Neural cell (in vitro differentiated cells): ENCODE data around the gene CNTNAP5. TPM values are rescaled to one million over a fixed set of nuclear protein-coding genes. Genes with fewer than 3 reads are reported as not detected.

ENCODE experiments used
- H2AFZ ChIP-seq: fragments of 200-600, 300-800 bp; sonication (generic), shearing (Covaris generic); 2 replicates; pipeline ENCODE4 v1.6.0; 2014; ENCODE audit warnings: low read depth, mild to moderate bottlenecking, antibody characterized with exemption, low read length, moderate library complexity
- H3F3A ChIP-seq: fragments of 200-600 bp; shearing (Covaris generic); 2 replicates; pipeline ENCODE4 v1.6.1; 2016; ENCODE audit warnings: mild to moderate bottlenecking, moderate library complexity, mixed read lengths, antibody characterized with exemption, low read length; ENCODE audit not compliant: insufficient read depth, poor library complexity, severe bottlenecking
- H3K27ac ChIP-seq: fragments of 200-600, 300-800 bp; sonication (generic), shearing (Covaris generic); 2 replicates; pipeline ENCODE4 v1.5.1; 2014; ENCODE audit warnings: mild to moderate bottlenecking, low read length, moderate library complexity
- H3K27me3 ChIP-seq: fragments of 300-800, 200-600 bp; sonication (generic), shearing (Covaris generic); 2 replicates; pipeline ENCODE4 v1.6.0; 2014; ENCODE audit warnings: mild to moderate bottlenecking, low read depth, low read length, moderate library complexity; ENCODE audit not compliant: insufficient read depth
- H3K36me3 ChIP-seq: fragments of 300-800, 200-600 bp; sonication (generic), shearing (Covaris generic); 2 replicates; pipeline ENCODE4 v1.5.1; 2014; ENCODE audit warnings: mild to moderate bottlenecking, antibody characterized with exemption, low read length, moderate library complexity; ENCODE audit not compliant: insufficient read depth
- H3K4me2 ChIP-seq: fragments of 300-800, 200-600 bp; sonication (generic), shearing (Covaris generic); 2 replicates; pipeline ENCODE4 v1.6.0; 2014; ENCODE audit warnings: mild to moderate bottlenecking, low read length
- H3K4me3 ChIP-seq: fragments of 300-800, 200-600 bp; sonication (generic), shearing (Covaris generic); 2 replicates; pipeline ENCODE4 v1.5.1; 2014; ENCODE audit warnings: mild to moderate bottlenecking, low read length, moderate library complexity
- H3K79me2 ChIP-seq: fragments of 200-600 bp; shearing (Covaris generic); replicated peaks from 2 replicates; pipeline ENCODE4 v1.6.0; 2014; ENCODE audit warnings: mild to moderate bottlenecking, low read length, moderate library complexity; ENCODE audit not compliant: insufficient read depth
- H3K9ac ChIP-seq: fragments of 300-800, 200-600 bp; sonication (generic), shearing (Covaris generic); 2 replicates; pipeline ENCODE4 v1.6.1; 2016; ENCODE audit warnings: mild to moderate bottlenecking, low read length, mixed read lengths
- H3K9me2 ChIP-seq: fragments of 200-600 bp; shearing (Covaris generic); 2 replicates; pipeline ENCODE4 v1.6.1; 2016; ENCODE audit warnings: mild to moderate bottlenecking, low read length, mixed read lengths; ENCODE audit not compliant: insufficient read depth
- H3K9me3 ChIP-seq: fragments of 200-600, 300-800 bp; sonication (generic), shearing (Covaris generic); 2 replicates; pipeline ENCODE4 v1.6.1; 2016; ENCODE audit warnings: mild to moderate bottlenecking, mixed run types, low read length, moderate library complexity, mixed read lengths
- H4K20me1 ChIP-seq: fragments of 200-600 bp; shearing (Covaris generic); 2 replicates; pipeline ENCODE4 v1.6.1; 2016; ENCODE audit warnings: mild to moderate bottlenecking, mixed run types; ENCODE audit not compliant: insufficient read depth
- EP300 ChIP-seq: fragments of 450-650 bp; conservative IDR thresholded peaks from 2 replicates; pipeline ENCODE4 v1.6.1; 2014; ENCODE audit warnings: antibody characterized with exemption, mild to moderate bottlenecking, moderate library complexity; ENCODE audit not compliant: poor library complexity, severe bottlenecking
- EZH2 ChIP-seq: fragments of 200-600, 300-800 bp; shearing (Covaris generic), sonication (generic); IDR thresholded peaks from 2 replicates; pipeline ENCODE4 v1.6.1; 2014; ENCODE audit warnings: antibody characterized with exemption, low read length, borderline replicate concordance, mild to moderate bottlenecking; ENCODE audit not compliant: insufficient read depth, poor library complexity, severe bottlenecking
- MXI1 ChIP-seq: fragments of 450-650 bp; conservative IDR thresholded peaks from 2 replicates; pipeline ENCODE4 v1.6.1; 2014; ENCODE audit warnings: antibody characterized with exemption, mild to moderate bottlenecking; ENCODE audit not compliant: poor library complexity, severe bottlenecking
- POLR2AphosphoS5 ChIP-seq: IDR thresholded peaks from 2 replicates; pipeline ENCODE4 v1.6.1; 2012
- RAD21 ChIP-seq: fragments of 450-650 bp; conservative IDR thresholded peaks from 2 replicates; pipeline ENCODE4 v1.6.1; 2014; ENCODE audit warnings: antibody characterized with exemption, mild to moderate bottlenecking, moderate library complexity
- REST ChIP-seq: IDR thresholded peaks from 2 replicates; pipeline ENCODE4 v1.6.1; 2012; ENCODE audit warnings: borderline replicate concordance
- SMC3 ChIP-seq: fragments of 450-650 bp; conservative IDR thresholded peaks from 2 replicates; pipeline ENCODE4 v1.6.1; 2014; ENCODE audit warnings: antibody characterized with exemption, mild to moderate bottlenecking, moderate library complexity; ENCODE audit not compliant: poor library complexity
- TAF1 ChIP-seq: IDR thresholded peaks from 2 replicates; pipeline ENCODE4 v1.6.1; 2012; ENCODE audit warnings: low read depth
- polyA plus RNA-seq: library from polyadenylated mRNA; depleted of rRNA; stranded (reverse); fragments of >200 nt; gene quantifications from 2 replicates; pipeline ENCODE4 v1.2.3, GENCODE V29; 2014
- TF ChIP-seq, protein P1 (sequence below): fragments of 450-650 bp; IDR thresholded peaks from 2 replicates; pipeline ENCODE4 v1.5.1; 2014; ENCODE audit warnings: antibody characterized with exemption, mild to moderate bottlenecking, moderate library complexity; ENCODE audit not compliant: poor library complexity, severe bottlenecking

Gene CNTNAP5
- polyA plus RNA-seq, 1 donor from 2014 or later: 19.3 TPM

DNA sequence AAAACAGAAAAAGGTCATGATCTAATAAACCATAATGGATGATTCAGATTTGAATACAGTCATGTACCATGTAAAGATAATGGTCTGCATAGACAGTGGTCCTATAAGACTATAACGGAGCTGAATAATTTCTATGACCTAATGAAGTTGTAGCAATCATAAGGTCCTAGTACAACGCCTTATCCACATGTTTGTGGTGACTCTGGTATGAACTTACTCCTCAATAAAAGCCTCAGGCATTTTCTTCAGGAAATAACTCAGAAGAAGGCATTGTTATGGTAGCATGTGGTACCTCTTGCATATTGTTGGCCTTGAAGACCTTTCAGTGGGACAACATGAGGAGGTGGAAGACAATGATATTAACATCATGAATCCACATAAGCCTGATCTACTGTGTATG, 883.3 kb downstream of the CNTNAP5 start:
- no peaks in the 10 kb centered on the region for H3K9me2 ChIP-seq
- no peak overlapping the region for H2AFZ ChIP-seq
- H3K36me3 ChIP-seq: peaks cover 5% of the 10 kb centered on the region
- H3K9me3 ChIP-seq: no peaks in the 10 kb centered on the region
- no peak overlapping the region for H3K4me3 ChIP-seq
- H3K9ac ChIP-seq: no peak overlapping the region
- no peaks in the 10 kb centered on the region for H3K79me2 ChIP-seq
- no peak overlapping the region for H3K27ac ChIP-seq
- no peaks in the 10 kb centered on the region for H3F3A ChIP-seq
- no peak for TF ChIP-seq EP300
- TF ChIP-seq RAD21: no peak
- TF ChIP-seq POLR2AphosphoS5: no peak
- no peak for TF ChIP-seq SMC3
- TF ChIP-seq, protein P1, sequence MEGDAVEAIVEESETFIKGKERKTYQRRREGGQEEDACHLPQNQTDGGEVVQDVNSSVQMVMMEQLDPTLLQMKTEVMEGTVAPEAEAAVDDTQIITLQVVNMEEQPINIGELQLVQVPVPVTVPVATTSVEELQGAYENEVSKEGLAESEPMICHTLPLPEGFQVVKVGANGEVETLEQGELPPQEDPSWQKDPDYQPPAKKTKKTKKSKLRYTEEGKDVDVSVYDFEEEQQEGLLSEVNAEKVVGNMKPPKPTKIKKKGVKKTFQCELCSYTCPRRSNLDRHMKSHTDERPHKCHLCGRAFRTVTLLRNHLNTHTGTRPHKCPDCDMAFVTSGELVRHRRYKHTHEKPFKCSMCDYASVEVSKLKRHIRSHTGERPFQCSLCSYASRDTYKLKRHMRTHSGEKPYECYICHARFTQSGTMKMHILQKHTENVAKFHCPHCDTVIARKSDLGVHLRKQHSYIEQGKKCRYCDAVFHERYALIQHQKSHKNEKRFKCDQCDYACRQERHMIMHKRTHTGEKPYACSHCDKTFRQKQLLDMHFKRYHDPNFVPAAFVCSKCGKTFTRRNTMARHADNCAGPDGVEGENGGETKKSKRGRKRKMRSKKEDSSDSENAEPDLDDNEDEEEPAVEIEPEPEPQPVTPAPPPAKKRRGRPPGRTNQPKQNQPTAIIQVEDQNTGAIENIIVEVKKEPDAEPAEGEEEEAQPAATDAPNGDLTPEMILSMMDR: no peak
- TF ChIP-seq MXI1: no peak
- no peak for TF ChIP-seq REST
- no peak for TF ChIP-seq EZH2
- no peak for TF ChIP-seq TAF1
- H4K20me1 ChIP-seq: no peaks in the 10 kb centered on the region
- no peaks in the 10 kb centered on the region for H3K27me3 ChIP-seq
- no peak overlapping the region for H3K4me2 ChIP-seq

GRCh38 chr2:124911560-124911959, 886.5 kb downstream of the CNTNAP5 start:
- Histone ChIP-seq H2AFZ (no peak overlapping the region), H3K4me3 (no peak overlapping the region), H3K9ac (no peak overlapping the region), H3K27me3 (no peaks in the 10 kb centered on the region), H4K20me1 (no peaks in the 10 kb centered on the region), H3K79me2 (no peaks in the 10 kb centered on the region), H3K4me2 (no peak overlapping the region), H3K27ac (no peak overlapping the region), H3K9me2 (no peaks in the 10 kb centered on the region), H3K36me3 (peaks cover 13% of the 10 kb centered on the region), H3K9me3 (no peaks in the 10 kb centered on the region), H3F3A (no peaks in the 10 kb centered on the region)
- no peak for TF ChIP-seq REST
- no peak for TF ChIP-seq MXI1
- TF ChIP-seq, protein P1: no peak
- no peak for TF ChIP-seq TAF1
- no peak for TF ChIP-seq SMC3
- TF ChIP-seq POLR2AphosphoS5: no peak
- no peak for TF ChIP-seq EZH2
- no peak for TF ChIP-seq EP300
- no peak for TF ChIP-seq RAD21
